Epithelial cell of proximal tubule (primary cell): ENCODE measurements around the gene SOAT2. TPM values are rescaled to one million over a fixed set of nuclear protein-coding genes. Genes with fewer than 3 reads are reported as not detected.
"Not testable (repeated sequence)": the region's sequence is repeated elsewhere in the genome, so short reads cannot be mapped to it uniquely, and the experiment has no call there.

ENCODE experiments used
- DNase-seq: peaks from one replicate; pipeline ENCODE4 v3.0.0-alpha.2; 2011; ENCODE audit warnings: low read depth
- H3K4me3 ChIP-seq: 2 replicates; pipeline ENCODE4 v1.5.1; 2011; ENCODE audit warnings: low read depth, mild to moderate bottlenecking, low read length
- total RNA-seq: library from RNA; depleted of rRNA; stranded (reverse); fragments of >200 nt; gene quantifications from 2 replicates; pipeline ENCODE4 v1.2.3, GENCODE V29; 2015
- TF ChIP-seq, protein P1 (sequence below): conservative IDR thresholded peaks from 2 replicates; pipeline ENCODE4 v1.5.1; 2012; ENCODE audit warnings: low read depth, mild to moderate bottlenecking, low read length

The SOAT2 gene
- total RNA-seq, 1 donor from 2014 or later = not detected

DNA sequence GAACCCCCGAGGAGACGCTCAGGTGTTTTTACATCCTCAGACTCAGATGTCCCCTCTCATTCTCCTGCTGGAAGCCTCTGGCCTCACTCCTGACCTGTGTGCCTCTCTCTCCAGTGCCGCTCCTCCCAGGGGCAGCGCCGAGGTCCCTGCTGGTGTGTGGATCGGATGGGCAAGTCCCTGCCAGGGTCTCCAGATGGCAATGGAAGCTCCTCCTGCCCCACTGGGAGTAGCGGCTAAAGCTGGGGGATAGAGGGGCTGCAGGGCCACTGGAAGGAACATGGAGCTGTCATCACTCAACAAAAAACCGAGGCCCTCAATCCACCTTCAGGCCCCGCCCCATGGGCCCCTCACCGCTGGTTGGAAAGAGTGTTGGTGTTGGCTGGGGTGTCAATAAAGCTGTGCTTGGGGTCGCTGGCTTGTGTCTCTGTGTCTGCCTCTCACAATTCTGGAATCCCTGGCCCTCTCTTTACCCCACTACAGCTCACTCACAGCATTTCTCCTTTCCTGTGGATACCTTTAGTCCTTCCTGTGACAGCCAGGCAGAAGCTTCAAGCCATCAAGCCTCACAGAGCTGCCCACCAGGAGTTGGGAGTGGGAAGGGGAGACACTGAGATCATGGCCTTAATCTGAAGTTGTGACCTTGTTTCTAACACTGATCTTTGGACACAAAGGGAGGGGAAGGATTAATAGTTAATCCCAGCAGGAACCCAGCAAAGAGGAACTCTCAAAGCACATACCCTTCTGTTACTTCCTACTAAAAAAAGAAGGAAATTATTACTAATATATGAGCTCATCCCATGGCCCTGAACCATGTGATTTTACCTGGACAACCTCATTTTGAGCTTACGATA is 1.1 kb upstream of the SOAT2 start:
- DNase-seq = no peak
- TF ChIP-seq, protein P1, sequence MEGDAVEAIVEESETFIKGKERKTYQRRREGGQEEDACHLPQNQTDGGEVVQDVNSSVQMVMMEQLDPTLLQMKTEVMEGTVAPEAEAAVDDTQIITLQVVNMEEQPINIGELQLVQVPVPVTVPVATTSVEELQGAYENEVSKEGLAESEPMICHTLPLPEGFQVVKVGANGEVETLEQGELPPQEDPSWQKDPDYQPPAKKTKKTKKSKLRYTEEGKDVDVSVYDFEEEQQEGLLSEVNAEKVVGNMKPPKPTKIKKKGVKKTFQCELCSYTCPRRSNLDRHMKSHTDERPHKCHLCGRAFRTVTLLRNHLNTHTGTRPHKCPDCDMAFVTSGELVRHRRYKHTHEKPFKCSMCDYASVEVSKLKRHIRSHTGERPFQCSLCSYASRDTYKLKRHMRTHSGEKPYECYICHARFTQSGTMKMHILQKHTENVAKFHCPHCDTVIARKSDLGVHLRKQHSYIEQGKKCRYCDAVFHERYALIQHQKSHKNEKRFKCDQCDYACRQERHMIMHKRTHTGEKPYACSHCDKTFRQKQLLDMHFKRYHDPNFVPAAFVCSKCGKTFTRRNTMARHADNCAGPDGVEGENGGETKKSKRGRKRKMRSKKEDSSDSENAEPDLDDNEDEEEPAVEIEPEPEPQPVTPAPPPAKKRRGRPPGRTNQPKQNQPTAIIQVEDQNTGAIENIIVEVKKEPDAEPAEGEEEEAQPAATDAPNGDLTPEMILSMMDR = no peak
- no peak overlapping the region for H3K4me3 ChIP-seq

DNA sequence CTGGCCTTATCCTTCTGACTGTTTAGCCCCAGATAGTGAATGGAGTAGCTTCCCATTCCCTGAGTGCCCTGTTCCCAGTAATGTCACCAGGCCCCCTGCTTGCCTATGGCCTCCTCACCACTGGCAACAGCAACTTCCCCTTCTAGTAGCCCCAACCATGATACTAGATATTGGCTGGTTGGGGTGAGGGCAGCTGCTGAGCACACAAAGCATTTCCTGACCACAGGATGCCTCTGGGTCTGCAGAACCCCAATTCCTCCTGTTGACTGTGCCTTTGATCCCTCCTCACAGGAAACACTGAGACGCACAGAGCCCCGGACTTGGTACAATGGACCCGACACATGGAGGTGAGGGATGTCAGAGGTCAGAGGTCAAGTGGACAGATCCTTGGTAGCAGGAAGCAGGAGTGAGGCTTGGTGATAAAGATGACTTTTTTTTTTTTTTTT is 597 bp downstream of the SOAT2 start:
- TF ChIP-seq, protein P1 = no peak
- DNase-seq = no peak
- no peak overlapping the region for H3K4me3 ChIP-seq

DNA sequence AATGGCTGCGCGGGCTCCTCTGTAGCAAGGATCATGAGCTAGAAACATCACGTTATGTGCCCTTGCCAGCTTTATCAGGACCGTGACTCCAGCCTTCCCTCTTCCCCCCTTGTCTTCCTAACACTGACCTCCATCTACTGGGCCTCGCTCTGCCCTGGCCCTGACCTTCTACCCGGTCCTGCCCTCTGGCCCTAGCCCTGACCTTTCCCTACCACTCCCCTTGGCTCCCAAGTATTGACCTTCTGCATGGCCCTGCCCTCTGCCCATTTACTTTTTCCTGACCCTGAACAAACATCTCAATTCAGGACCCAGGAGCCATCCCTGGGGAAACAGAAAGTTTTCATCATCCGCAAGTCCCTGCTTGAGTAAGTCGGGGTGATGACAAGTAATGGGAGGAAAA is 2.0 kb downstream of the SOAT2 start:
- H3K4me3 ChIP-seq = no peak overlapping the region
- DNase-seq = no peak
- TF ChIP-seq, protein P1 = no peak

DNA sequence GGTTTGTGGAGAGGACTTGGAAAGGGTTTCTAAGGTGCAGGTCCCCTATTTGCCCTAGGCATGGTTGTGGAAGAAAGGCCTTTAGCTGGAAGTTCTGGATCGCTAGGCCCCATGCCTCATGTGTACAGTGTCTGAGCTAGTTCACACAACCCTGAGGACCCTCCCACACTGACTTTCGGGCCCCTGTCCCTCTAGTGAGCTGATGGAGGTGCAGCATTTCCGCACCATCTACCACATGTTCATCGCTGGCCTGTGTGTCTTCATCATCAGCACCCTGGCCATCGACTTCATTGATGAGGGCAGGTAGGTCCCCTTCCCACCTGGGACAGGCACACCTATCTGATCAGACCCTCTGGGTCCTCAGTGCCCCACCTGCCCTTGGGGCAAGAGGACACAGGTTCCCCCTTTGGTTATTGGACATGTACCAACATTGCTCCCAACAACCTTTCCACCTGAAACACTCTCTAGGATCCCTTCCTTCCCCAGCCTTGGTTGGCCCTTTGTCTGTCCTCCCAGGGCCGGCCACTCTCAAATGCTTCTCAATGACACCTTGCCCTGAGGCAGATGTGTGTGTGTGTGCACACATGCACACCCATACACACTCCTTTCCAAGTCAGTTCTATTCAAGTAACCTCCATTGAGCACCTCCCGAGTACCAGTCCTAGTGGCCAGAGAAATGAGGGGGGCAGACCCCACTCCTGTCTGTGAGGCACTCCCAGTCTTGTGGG is 2.6 kb downstream of the SOAT2 start:
- TF ChIP-seq, protein P1 = no peak
- no peak overlapping the region for H3K4me3 ChIP-seq
- no peak for DNase-seq

DNA sequence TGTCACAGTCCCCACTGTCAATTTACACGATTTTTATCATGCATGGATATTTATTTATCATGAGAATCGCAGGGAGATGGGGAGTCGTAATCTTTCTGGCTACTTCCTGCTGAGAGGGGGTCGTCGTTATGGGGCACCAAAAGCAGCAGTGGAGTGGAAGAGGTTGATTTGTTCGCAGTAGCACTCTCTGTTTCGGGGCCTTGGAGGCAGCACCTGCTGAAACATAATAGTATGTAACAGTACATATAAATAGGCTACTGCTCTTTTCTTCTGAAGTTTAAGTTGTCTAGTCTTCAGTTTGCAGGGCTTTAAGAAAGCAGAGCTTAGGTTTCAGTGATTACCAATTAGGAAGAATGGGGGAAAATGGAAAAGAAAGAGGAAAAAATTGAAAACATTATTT is 3.8 kb downstream of the SOAT2 start:
- DNase-seq = no peak
- TF ChIP-seq, protein P1 = no peak
- H3K4me3 ChIP-seq = no peak overlapping the region

DNA sequence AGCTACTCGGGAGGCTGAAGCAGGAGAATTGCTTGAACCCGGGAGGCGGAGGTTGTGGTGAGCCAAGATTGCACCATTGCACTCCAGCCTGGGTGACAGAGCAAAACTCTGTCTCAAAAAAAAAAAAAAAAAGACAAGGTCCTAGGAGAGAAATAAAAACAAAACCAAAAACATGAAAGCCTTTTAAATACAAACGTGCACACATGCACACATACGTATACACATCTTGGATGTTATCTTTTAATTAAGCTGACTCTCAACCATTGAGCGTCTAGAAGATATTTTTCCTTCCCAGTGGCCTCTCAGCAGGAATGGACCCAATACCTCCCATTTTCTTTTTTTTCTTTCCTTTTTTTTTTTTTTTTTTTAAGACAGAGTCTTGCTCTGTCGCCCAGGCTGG is 9.1 kb downstream of the SOAT2 start:
- not testable (repeated sequence) for H3K4me3 ChIP-seq, DNase-seq

DNA sequence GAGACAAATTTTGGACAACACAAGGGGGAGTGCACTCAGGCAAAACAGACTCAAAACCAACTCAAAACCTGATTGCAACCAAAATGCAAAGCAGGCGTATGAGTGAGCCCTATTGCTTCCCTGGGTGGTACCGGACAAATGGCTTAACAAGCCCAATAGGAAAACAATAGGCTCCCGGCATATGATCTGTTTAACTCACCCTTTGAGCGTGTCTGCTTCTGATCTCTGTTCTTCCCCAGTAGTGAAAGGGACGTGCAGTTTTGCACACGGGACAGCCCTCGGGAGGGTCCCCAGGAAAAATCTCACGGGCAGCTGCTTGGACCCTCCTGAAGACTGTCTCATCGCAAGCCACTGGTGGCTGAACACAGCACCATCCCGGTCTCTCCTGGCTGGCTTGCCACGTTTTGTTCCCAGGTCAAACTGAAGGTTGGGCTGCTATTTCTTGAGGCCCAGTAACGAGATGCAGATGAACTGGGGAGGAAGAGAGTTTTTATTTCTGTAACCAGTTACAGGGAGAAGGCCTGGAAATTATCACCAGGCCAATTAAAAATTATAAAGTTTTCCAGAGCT is 9.9 kb downstream of the SOAT2 start:
- H3K4me3 ChIP-seq = no peak overlapping the region
- DNase-seq = no peak
- TF ChIP-seq, protein P1 = no peak
